Measurements from ENCODE around the gene SLC43A3. TPM values are rescaled to one million over a fixed set of nuclear protein-coding genes. Genes with fewer than 3 reads are reported as not detected.

The SLC43A3 gene
- total and polyA plus RNA-seq, 9 donors: 19.9 to 43.5 (median 28.4) TPM

GRCh38 chr11:57444362-57445121 is 17.6 kb upstream of the SLC43A3 start:
- H3K36me3 ChIP-seq (ENCODE audit: control insufficient read depth, insufficient read depth, low read length): no peaks in the 10 kb centered on the region

GRCh38 chr11:57440744-57441414 is 14.0 kb upstream of the SLC43A3 start:
- 82% methylated on average over 3 of the region's 4 CpGs for WGBS (ENCODE audit: insufficient coverage)
- H3K27ac ChIP-seq (ENCODE audit: low read length): no peak overlapping the region
- H3K36me3 ChIP-seq (ENCODE audit: control insufficient read depth, insufficient read depth, low read length): no peaks in the 10 kb centered on the region
- DNase-seq: no peak
- H3K9me3 ChIP-seq (replicated peaks; ENCODE audit: control insufficient read depth, low read depth, low read length): no peaks in the 10 kb centered on the region
- no peak overlapping the region for H3K4me3 ChIP-seq (ENCODE audit: low read length)
- H3K4me1 ChIP-seq (ENCODE audit: control insufficient read depth, insufficient read depth, low read length): no peaks in the 10 kb centered on the region
- peaks cover 4% of the 10 kb centered on the region for H3K27me3 ChIP-seq (ENCODE audit: control insufficient read depth, insufficient read depth, low read length)

More at GRCh38 chr11:57444362-57445121, 17.6 kb upstream of the SLC43A3 start:
- Histone ChIP-seq H3K9me3 (replicated peaks; ENCODE audit: control insufficient read depth, low read depth, low read length) (no peaks in the 10 kb centered on the region), H3K27me3 (ENCODE audit: control insufficient read depth, insufficient read depth, low read length) (peaks cover 6% of the 10 kb centered on the region), H3K4me3 (ENCODE audit: low read length) (no peak overlapping the region), H3K27ac (ENCODE audit: low read length) (no peak overlapping the region), H3K4me1 (ENCODE audit: control insufficient read depth, insufficient read depth, low read length) (no peaks in the 10 kb centered on the region)
- WGBS (ENCODE audit: insufficient coverage): 82% methylated on average over 5 of the region's 9 CpGs
- DNase-seq: no peak

- H3K9me3 ChIP-seq (replicated peaks; ENCODE audit: control insufficient read depth, low read depth, low read length): no peaks in the 10 kb centered on the region
- H3K36me3 ChIP-seq (ENCODE audit: control insufficient read depth, insufficient read depth, low read length): no peaks in the 10 kb centered on the region
- no peak for DNase-seq
- no peak overlapping the region for H3K4me3 ChIP-seq (ENCODE audit: low read length)
- peaks cover 4% of the 10 kb centered on the region for H3K27me3 ChIP-seq (ENCODE audit: control insufficient read depth, insufficient read depth, low read length)
- no peak overlapping the region for H3K27ac ChIP-seq (ENCODE audit: low read length)
- no peaks in the 10 kb centered on the region for H3K4me1 ChIP-seq (ENCODE audit: control insufficient read depth, insufficient read depth, low read length)
- WGBS (ENCODE audit: insufficient coverage): 88% methylated on average over 3 of the region's 6 CpGs
These were observed 12.9 kb upstream of the SLC43A3 start for GRCh38 chr11:57439786-57440185.

GRCh38 chr11:57438345-57439285 is 11.7 kb upstream of the SLC43A3 start:
- Histone ChIP-seq H3K4me3 (ENCODE audit: low read length) (no peak overlapping the region), H3K9me3 (replicated peaks; ENCODE audit: control insufficient read depth, low read depth, low read length) (no peaks in the 10 kb centered on the region), H3K36me3 (ENCODE audit: control insufficient read depth, insufficient read depth, low read length) (no peaks in the 10 kb centered on the region), H3K27ac (ENCODE audit: low read length) (no peak overlapping the region), H3K4me1 (ENCODE audit: control insufficient read depth, insufficient read depth, low read length) (no peaks in the 10 kb centered on the region), H3K27me3 (ENCODE audit: control insufficient read depth, insufficient read depth, low read length) (peaks cover 4% of the 10 kb centered on the region)
- 79% methylated on average over 11 of the region's 12 CpGs for WGBS (ENCODE audit: insufficient coverage)
- DNase-seq: no peak

GRCh38 chr11:57436031-57436430 is 9.1 kb upstream of the SLC43A3 start:
- WGBS (ENCODE audit: insufficient coverage): 95% methylated on average over 5 of the region's 7 CpGs
- no peaks in the 10 kb centered on the region for H3K9me3 ChIP-seq (replicated peaks; ENCODE audit: control insufficient read depth, low read depth, low read length)
- H3K4me1 ChIP-seq (ENCODE audit: control insufficient read depth, insufficient read depth, low read length): peaks cover 9% of the 10 kb centered on the region
- no peak for DNase-seq
- H3K27me3 ChIP-seq (ENCODE audit: control insufficient read depth, insufficient read depth, low read length): peaks cover 4% of the 10 kb centered on the region
- H3K27ac ChIP-seq (ENCODE audit: low read length): no peak overlapping the region
- no peaks in the 10 kb centered on the region for H3K36me3 ChIP-seq (ENCODE audit: control insufficient read depth, insufficient read depth, low read length)
- H3K4me3 ChIP-seq (ENCODE audit: low read length): no peak overlapping the region

GRCh38 chr11:57434640-57435546 is 8.0 kb upstream of the SLC43A3 start:
- peaks cover 9% of the 10 kb centered on the region for H3K4me1 ChIP-seq (ENCODE audit: control insufficient read depth, insufficient read depth, low read length)
- no peaks in the 10 kb centered on the region for H3K9me3 ChIP-seq (replicated peaks; ENCODE audit: control insufficient read depth, low read depth, low read length)
- 63% methylated on average over 6 of the region's 15 CpGs for WGBS (ENCODE audit: insufficient coverage)
- H3K4me3 ChIP-seq (ENCODE audit: low read length): no peak overlapping the region
- peak; percentile 50 for DNase-seq
- H3K27me3 ChIP-seq (ENCODE audit: control insufficient read depth, insufficient read depth, low read length): peaks cover 4% of the 10 kb centered on the region
- H3K27ac ChIP-seq (ENCODE audit: low read length): no peak overlapping the region
- H3K36me3 ChIP-seq (ENCODE audit: control insufficient read depth, insufficient read depth, low read length): no peaks in the 10 kb centered on the region

GRCh38 chr11:57432714-57433163 is 5.8 kb upstream of the SLC43A3 start:
- Histone ChIP-seq H3K27me3 (ENCODE audit: control insufficient read depth, insufficient read depth, low read length) (peaks cover 4% of the 10 kb centered on the region), H3K27ac (ENCODE audit: low read length) (no peak overlapping the region), H3K9me3 (replicated peaks; ENCODE audit: control insufficient read depth, low read depth, low read length) (no peaks in the 10 kb centered on the region), H3K36me3 (ENCODE audit: control insufficient read depth, insufficient read depth, low read length) (no peaks in the 10 kb centered on the region), H3K4me1 (ENCODE audit: control insufficient read depth, insufficient read depth, low read length) (peaks cover 14% of the 10 kb centered on the region), H3K4me3 (ENCODE audit: low read length) (no peak overlapping the region)
- DNase-seq: no peak
- 57% methylated on average over 6 of the region's 7 CpGs for WGBS (ENCODE audit: insufficient coverage)

- Histone ChIP-seq H3K4me1 (ENCODE audit: control insufficient read depth, insufficient read depth, low read length) (peaks cover 20% of the 10 kb centered on the region), H3K4me3 (ENCODE audit: low read length) (no peak overlapping the region), H3K27me3 (ENCODE audit: control insufficient read depth, insufficient read depth, low read length) (no peaks in the 10 kb centered on the region), H3K9me3 (replicated peaks; ENCODE audit: control insufficient read depth, low read depth, low read length) (no peaks in the 10 kb centered on the region), H3K36me3 (ENCODE audit: control insufficient read depth, insufficient read depth, low read length) (no peaks in the 10 kb centered on the region), H3K27ac (ENCODE audit: low read length) (no peak overlapping the region)
- peak; percentile 57 for DNase-seq
- WGBS (ENCODE audit: insufficient coverage): 45% methylated on average over 4 of the region's 5 CpGs
These were observed 5.2 kb upstream of the SLC43A3 start for GRCh38 chr11:57432149-57432561.

GRCh38 chr11:57430952-57431351 is 4.0 kb upstream of the SLC43A3 start:
- Histone ChIP-seq H3K36me3 (ENCODE audit: control insufficient read depth, insufficient read depth, low read length) (no peaks in the 10 kb centered on the region), H3K4me3 (ENCODE audit: low read length) (no peak overlapping the region), H3K27ac (ENCODE audit: low read length) (no peak overlapping the region), H3K27me3 (ENCODE audit: control insufficient read depth, insufficient read depth, low read length) (no peaks in the 10 kb centered on the region), H3K4me1 (ENCODE audit: control insufficient read depth, insufficient read depth, low read length) (peaks cover 30% of the 10 kb centered on the region), H3K9me3 (replicated peaks; ENCODE audit: control insufficient read depth, low read depth, low read length) (no peaks in the 10 kb centered on the region)
- WGBS (ENCODE audit: insufficient coverage): 60% methylated on average over 1 of the region's 1 CpG
- DNase-seq: no peak

Measured in muscle of leg (tissue), 11 donors.